ENCODE results near the gene PPCDC.

PPCDC gene, protein sequence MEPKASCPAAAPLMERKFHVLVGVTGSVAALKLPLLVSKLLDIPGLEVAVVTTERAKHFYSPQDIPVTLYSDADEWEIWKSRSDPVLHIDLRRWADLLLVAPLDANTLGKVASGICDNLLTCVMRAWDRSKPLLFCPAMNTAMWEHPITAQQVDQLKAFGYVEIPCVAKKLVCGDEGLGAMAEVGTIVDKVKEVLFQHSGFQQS

DNA sequence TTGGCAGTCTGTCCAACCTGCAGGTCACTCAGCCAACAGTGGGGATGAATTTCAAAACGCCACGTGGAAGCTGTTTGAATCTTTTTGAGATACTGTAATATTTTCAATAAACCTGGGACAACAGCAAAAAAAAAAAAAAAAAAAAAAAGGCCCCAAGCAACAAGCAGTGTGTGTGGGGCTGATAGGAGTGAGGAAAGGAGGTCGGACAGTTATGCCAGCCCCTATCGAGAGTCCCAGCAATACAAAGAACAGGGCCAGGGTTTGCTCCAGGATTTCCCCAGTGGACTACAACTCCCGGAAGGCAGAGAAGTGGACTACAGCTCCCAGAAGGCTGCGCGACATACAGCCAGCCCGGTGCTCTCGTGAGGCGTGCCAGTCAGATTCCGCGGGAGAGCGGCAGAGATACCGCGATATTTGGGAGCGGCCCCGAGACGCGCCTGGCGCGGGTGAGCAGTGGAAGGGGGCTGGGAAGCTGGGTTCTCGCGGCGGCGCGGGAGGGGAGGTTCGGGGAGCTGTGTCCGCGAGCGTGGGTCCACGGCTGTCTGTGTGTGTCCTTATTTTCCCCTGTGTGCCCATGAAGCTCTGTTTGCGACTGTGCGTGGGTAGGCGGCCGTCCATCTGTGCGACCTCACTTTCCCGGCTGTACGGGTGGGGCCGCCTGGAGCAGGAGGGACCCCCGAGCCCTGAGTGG is at the start of gene PPCDC:
PPCDC (plus strand) TSS at position 410 of the 691 bp plus-strand sequence. CDS start 4,729 bp downstream, outside the sequence.
- DNase-seq (ENCODE audit: low read depth) = peak; percentile 89

DNA sequence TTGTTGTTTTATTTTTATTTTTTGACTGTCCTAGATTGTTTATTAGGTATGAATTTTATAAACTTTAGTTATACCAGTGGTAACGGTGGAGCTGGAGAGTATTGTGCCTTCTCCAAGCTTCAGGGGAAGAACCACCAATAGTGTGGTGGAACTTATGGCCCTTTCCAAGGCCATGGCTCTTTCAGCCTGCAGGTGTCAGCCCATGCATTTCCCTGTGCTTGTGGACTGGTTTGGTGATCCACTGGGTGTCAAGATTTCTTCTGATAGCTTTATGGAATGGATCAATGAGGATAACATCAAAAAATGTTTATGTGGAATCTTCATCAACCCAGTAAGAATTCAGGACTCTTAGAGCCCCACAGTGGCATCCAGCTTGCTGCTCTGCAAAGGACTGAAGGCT is 47.2 kb upstream of the PPCDC start:
- no peak for DNase-seq (ENCODE audit: low read depth)

DNA sequence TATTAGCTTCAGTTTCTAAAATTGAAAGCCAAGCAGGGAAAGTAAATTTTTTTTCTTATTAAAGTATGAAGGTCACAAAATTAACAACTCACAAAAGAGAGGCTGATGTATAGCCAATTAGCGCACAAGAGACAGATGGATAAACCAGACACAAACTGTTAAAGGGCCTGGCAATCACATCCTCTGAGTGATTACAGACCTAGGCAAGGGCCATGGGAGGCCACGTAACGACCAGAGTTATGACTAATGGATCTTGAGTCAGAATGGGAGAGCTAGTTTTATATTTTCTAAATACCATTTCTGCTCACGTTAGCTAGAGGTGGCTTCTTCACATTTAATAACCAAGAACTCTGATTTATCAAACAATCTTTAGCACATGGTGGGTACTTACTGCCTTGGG is 45.8 kb upstream of the PPCDC start:
- DNase-seq (ENCODE audit: low read depth) = no peak

DNA sequence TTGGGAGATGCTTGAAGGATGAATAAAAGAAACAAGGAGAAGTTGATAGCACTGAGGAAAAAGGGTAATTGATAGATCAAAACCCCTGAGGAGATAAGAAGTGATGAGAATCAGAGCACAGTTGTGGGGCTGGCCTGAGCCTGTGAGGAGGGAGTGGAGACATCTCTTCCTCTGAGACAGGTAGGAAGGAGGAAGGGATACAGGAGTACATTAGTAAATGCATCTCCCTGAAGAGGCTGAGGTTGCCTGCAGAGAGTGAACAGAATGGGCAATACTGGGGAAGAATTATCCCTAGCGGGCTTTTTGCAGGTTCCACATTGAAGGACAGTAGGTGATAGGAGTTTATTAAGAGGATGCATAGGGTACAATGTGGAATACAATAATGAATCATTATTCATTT is 45.3 kb upstream of the PPCDC start:
- DNase-seq (ENCODE audit: low read depth) = no peak

DNA sequence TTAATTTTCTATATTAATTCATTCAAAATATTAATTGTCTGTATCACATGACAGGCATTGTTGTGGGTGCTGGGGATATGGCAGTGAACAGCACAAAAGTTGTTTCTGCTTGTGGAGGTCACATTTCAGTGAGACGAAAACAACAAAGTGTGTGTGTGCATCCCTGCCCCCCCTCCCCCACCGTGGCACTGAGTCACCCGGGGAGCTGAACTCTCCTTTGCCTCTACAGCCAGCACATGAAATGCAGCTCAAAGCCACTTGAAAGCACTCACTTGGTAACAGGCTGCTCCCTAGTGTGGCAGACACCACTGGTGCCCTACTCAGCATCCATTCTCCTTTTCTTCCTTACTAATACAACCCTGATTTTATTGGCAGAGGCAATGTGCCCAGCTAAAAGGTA is 44.9 kb upstream of the PPCDC start:
- DNase-seq (ENCODE audit: low read depth) = no peak

DNA sequence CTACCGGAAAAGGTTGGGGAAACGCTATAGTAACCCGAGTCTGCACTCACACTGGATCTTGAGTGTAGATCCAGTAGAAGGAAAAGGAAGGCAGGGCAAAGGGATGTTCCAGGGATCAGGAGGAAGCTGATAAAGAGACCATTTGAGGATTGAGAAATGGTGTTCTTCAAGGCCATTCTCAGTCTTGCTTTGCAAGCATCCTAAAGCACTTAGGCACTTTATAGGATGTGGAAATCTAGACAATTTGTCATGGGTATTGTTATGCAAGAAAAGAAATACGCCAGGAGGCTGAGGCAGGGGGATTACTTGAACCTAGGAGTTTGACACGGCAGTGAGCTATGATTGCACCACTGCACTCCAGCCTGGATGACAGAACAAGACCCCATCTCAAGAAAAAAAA is 41.2 kb upstream of the PPCDC start:
- DNase-seq (ENCODE audit: low read depth) = no peak

DNA sequence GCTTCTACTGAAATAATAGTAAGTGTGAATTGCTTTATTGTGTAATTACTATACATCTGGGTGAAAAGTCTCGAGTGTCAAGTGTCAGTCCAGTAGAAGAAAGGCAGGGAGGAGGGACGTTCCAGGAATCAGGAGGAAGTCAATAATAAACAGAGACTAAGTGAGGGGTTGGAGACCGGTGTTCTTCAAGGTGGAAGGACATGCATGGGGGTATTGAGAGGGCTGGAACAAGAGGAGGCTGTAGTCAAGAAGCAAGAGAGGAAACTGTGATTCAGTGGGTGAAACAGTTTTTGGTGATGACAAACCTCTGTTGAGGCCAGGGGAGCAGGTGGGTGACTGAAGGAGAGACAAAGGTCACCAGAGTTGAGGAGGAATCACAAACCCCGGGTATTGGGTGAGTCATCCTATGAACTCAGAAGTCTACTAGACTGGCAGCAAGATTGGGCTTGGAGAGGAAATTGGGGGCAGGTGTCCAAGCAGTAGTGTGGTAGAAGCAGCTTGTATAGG is 39.6 kb upstream of the PPCDC start:
- no peak for DNase-seq (ENCODE audit: low read depth)

DNA sequence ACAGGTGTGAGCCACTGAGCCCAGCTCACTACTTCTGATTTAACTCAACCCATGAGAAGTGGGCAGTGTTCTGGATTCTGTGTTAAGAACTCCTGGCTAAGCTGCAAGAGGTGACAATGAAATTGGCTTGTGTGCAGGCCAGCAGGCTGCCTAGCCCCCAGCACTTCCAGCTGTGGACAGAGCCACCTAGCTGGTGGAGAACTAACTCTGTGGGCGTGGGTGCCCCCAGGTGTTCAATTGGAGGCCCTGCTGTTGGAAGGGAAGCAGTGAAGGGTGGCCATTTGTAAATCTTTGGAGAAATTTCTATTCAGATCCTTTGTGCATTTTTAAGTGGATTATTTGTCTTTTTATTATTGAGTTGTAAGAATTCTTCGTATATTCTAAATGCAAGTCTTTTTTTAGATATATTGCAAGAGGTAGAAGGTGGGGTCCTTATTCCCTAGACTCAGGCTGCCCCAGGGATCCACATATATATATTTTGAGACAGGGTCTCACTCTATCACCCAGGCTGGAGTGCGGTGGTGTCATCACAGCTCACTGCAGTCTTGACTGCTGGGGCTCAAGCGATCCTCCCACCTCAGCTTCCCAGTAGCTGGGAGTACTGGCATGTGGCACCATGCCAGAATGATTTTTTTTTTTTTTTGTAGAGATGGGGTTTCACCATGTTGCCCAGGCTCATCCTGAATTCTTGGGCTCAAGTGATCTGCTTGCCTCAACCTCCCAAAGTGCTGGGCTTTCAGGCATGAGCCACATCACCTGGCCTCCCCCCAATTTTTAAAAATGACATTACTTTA is 35.2 kb upstream of the PPCDC start:
- no peak for DNase-seq (ENCODE audit: low read depth)

DNA sequence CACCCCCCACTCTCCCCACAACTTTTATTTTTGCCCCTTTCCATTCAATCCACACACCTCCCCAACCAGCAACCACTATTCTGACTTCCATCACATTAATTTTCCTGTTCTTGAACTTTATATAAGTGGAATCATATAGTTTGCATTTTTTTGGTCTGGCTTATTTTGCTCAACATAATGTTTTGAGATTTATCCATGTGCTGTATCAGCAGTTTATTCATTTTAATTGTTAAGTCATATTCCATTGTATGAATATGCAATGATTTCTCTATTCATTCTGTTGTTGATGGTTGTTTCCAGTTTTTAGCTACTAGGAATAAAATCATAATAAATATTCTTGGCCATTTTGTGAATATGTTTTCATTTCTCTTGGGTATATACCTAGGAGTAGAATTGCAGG is 33.9 kb upstream of the PPCDC start:
- no peak for DNase-seq (ENCODE audit: low read depth)

DNA sequence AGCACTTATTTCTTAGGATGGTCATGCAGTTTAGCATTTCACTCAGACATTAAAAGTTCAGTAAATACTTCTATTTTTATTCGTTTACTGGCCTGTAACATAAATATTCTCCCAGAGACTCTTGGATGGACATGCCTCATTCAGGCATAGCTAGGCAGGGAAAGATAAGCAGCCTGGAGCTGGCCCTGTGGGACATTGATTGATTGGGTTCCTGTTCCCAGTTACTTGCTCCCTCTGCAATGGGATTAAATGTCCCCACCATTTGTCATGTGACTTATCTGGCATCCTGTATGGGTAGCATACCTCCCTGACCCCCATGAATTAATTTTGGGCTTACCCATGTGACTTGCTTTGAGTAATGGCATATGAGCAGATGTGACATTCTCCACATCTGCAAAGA is 30.8 kb upstream of the PPCDC start:
- DNase-seq (ENCODE audit: low read depth) = no peak

DNA sequence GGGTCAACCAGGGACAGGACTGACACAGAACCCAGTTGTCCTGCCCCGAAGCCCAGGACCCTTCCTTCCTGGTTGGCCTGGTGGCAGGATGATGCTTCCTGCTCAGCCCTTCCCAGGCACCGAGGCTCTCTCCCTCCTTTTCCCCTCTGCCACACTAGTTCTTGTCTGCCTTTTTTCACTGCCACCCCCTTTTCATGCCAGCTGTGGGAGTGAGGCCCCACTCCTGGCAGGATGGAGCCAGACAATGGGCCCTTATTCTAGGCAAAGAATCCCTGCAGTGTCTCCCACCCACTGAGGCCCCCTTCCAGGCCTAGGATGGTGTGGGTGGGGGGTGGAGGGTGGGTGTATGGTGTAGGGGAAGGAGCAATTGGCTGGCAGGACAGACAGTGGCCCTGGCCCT is 29.2 kb upstream of the PPCDC start:
- DNase-seq (ENCODE audit: low read depth) = no peak

DNA sequence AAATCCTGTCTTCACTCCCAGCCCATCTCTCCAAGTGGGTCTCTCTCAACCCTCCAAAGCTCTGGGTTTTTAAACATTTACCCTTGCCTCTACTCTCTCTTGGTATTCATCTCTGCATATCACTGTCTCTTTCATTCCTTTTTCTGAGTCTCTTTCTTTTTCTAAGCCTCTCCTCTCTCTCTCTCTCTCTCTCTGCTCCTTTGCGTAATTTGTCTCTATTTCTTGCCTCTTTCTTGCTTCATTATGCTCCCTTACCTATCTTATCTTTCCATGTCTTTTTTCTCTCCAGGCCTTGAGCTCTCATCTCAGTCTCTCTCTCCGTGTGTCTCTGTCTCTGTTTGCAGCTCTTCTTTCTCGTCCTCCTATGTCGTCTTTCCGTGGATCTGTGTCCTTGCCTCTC is 28.7 kb upstream of the PPCDC start:
- DNase-seq (ENCODE audit: low read depth) = no peak

DNA sequence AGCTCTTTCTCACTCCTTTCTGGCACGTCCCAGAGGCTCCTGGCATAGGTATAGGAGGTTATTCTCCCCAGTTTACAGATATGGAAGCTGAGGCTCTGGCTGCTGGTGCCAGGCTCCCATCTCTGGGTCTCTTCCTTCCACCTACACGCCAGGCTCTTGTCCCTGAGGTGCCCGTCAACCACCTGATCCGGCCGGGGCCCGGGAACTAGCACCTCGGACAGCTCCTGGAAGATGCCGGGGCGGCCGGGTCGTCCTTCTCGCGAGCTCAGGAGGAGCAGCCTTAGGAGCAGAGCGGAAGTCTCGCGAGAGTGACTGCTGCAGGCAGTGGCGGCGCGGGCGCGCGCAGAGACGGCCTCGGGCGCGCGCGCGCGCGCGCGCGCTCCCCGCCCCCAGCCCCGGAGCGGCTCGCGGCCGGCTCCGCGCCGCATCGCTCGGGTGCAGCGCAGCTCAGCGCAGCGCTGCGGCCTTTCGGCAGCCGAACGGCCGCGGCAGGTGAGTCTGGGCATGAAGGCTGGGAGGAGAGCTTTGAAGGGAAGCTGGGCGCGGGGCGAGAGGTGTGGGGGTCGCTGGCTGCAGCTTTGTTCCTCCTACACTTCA is 28.1 kb upstream of the PPCDC start, which contains the start of gene SCAMP5:
SCAMP5 (plus strand) TSS at position 382 of the 597 bp plus-strand sequence. CDS start 16,277 bp downstream, outside the sequence.
- peak; percentile 79 for DNase-seq (ENCODE audit: low read depth)

DNA sequence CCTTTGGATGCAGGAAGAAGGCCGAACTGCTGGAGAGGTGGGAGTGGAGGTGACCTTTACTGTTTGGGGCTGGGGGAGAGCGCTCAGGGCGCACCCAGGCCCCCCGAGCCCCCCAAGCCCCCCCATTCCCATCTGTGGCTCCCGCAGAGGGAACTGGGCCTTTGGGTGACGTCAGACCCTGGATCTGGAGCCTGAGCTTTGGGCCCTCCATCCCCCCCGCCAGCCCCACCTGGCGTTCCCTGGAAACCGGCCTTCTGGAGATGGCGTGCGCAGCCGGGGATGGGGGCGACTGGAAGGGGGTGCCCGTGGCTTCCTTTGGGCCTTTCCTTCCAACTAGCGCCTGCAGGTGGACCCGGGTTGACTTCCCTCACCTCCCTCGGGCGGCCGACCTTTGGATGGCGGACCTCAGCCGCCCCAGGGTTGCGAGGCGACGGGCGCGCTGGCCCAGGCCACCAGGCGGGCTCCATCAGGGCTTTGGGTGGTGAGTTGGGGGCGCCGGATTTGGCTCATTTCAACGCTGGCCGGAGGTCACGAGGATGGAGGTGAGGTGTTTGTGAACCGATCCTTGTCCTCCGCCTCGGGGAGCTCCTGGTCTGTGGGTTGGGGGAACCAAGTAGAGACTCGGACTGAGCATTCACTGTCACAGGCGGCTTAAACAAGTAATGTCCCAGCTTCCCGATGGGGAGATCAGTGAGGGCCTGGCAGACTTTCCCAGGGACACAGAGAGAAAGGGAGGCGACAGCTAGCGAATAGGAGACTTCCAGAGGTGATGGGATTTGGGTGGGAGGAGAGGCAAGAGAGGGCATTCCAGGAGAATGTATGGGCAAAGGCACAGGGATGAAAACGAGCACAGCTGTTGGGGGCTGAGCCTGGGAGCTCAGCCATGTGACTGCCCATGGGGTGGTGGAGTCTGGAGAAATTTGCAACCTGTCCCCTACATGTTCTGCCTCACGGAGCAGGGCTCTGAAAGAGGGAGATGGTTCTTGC is 27.3 kb upstream of the PPCDC start:
- no peak for DNase-seq (ENCODE audit: low read depth)

DNA sequence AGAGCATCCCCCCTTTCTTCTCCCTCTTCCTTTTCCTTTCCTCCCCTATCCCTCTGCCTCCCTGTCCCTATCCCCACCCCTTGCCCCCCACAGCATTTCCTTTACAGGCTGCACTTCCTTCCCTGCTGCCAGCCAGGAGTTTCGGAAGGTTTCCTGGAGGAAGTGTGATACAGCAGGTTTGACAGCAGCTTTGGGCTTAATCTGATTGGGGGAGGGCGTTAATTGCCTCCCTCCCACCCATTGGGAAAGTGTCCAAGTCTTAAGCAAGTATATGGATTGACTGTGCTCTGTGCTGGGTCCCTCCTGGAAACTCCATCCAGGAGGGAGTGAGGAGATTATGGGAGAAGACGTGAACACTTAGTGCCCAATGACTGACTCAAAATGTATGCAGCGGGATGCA is 26.2 kb upstream of the PPCDC start:
- no peak for DNase-seq (ENCODE audit: low read depth)

DNA sequence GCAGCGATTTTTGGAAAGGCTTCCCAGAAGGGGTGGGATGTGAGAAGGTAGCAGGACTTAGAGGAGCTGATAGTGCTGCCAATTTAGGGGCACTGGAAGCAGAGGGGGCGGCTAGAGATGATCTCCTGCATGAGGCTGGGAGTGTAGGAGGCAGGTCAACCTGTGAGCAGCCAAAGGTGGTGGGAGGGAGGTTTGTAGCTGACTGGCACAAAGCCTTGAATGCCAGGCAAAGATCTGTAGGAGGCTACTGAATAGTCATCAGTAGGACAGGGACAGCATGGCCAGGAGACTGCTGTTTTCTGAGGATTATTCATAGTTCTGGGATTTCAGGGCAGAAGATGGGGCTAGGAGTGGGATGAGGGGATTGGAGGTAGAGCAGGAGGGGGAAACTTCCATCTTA is 25.8 kb upstream of the PPCDC start:
- no peak for DNase-seq (ENCODE audit: low read depth)

DNA sequence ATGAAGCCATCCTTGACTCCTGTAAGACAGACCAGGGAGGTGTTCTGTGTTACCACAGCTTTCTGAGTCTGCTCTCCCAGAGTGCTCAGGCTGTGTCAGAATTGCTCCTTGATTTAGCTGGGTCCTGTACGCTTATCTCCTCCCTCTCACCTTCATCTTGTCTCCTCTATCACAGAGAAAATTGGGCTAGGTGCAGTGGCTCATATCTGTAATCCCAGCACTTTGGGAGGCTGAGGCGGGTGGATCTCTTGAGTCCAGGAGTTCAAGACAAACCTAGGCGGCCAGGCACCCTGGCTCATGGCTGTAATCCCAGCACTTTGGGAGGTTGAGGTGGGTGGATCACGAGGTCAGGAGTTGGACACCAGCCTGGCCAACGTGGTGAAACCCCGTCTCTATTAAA is 22.1 kb upstream of the PPCDC start:
- DNase-seq (ENCODE audit: low read depth) = no peak

DNA sequence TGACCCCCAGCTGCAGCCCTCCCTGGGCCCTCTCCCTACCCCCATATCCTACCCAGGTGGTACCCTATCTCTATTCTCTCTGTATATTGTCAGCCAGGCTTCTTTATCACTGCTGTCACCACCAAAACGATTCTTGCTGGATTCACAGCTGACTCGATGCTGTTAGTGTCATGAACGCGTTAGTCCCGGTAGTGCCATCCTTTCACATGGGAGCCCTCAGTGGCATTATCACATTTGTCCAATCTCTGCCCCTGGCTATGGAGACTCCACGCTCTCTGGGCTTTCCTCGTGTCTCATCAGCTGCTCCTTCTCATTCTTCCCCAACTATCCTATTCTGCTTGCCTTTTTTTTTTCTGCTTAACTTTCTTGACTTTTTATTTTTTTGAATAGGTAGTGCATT is 21.0 kb upstream of the PPCDC start:
- DNase-seq (ENCODE audit: low read depth) = no peak

DNA sequence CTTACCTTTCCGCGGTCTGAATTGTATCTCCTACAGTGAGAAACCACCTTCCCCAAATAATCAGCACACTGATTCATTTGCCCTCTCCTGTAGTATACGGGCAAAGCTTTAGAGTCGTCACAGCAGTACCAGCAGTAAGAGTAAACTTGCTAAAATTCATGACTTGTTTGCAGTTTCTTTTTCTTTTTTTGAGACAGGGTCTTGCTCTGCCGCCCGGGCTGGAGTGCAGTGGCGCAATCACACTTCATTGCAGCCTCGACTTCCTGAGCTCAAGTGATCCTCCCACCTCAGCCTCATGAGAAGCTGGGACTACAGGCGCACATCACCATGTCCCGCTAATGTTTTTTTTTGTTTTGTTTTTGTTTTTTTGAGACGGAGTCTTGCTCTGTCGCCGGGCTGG is 16.2 kb upstream of the PPCDC start:
- no peak for DNase-seq (ENCODE audit: low read depth)

DNA sequence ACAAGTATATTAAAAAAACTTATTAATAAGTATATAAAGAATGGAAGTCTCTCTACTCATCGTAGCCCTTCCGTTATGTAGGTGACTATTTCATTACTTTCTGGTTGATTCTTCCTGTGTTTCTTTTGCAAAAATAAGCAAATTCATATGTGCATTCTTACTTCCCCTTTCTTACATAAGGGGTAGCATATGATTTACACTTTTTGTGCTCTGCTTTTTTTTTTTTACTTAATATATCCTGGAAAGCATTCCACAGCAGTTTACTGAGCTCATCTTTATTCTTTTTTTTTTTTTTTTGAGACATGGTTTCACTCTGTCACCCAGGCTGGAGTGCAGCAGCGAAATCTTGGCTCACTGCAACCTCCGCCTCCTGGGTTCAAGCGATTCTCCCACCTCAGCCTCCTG is 15.2 kb upstream of the PPCDC start:
- DNase-seq (ENCODE audit: low read depth) = no peak

DNA sequence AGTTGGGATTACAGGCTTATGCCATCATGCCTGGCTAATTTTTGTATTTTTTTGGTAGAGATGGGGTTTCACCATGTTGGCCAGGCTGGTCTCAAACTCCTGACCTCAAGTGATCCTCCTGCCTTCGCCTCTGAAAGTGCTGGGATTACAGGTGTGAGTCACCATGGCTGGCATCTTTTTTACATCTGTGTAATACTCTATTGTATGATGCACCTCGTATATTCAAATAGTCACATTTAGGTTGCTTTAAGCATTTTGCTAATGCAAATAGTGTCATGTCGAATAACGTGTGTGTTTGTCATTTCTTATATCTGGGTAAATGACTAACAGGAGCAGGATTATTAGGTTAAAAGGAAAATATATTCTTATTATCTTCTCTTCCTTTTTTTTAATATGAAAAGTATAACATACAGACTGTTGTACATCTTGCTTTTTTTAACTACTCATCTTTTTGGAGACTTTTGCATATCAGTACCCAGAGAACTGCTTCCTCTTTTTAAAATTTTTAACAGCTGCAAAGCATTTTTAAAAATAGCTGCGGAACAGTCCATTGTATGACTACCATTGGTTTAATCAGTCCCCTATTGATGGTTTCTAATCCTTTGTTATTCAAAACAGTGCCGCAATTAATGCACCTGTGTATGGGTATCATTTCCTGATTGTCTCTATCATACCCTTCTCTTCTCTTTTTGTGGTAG is 14.6 kb upstream of the PPCDC start:
- no peak for DNase-seq (ENCODE audit: low read depth)

All from activated T-helper 9 cell treated with anti-CD3 and anti-CD28 coated beads, Interleukin-2, amount 50 U/mL, for 16 hours (primary cell).